ENCODE results near the gene SOAT2. TPM values are rescaled to one million over a fixed set of nuclear protein-coding genes. Genes with fewer than 3 reads are reported as not detected.

SOAT2 gene
- total RNA-seq, 1 donor from 2014 or later = not detected

DNA sequence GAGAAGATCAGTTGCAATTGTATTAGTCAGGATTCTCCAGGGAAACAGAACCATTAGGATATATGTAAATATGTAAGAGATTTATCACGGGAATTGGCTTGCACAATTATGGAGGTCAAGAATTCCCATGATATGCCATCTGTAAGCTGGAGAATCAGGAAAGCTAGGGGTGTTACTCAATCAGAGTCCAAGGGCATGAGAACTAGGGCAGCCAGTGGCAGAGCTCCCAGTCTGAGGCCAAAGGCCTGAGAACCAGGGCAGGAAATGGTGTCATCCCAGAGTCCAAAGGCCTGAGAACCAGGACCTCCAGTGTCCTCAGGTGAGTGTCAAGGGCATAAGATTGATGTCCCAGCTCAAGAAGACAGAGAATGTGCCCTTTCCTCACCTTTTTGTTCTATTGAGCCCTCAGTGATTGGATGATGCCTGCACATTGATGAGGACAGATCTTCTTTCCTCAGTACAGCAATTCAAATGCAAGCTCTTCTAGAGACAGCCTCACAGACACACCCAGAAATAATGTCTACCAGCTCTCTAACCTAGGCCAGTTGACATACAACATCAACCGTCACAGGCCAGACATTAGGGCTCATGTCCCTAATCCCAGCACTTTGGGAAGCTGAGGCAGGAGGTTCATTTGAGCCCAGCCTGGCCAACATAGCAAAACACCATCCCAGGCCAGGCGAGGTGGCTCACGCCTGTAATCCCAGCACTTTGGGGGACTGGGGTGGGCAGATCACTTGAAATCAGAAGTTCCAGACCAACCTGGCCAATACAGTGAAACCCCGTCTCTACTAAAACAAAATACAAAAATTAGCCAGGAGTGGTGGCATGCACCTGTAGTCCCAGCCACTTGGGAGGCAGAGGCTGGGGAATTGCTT, 42.3 kb downstream of the SOAT2 start:
- intact Hi-C loops (cut with micrococcal nuclease) = loop anchor here (5.0 kb wide), 1 partner anchor 33 kb away; no protein-coding TSS in a partner anchor
- Mint-ChIP-seq H3K27ac (no peak overlapping the region), H3K36me3 (ENCODE audit: low read depth) (no peaks in the 10 kb centered on the region), H3K4me1 (no peaks in the 10 kb centered on the region), H3K27me3 (peaks cover 7% of the 10 kb centered on the region), H3K9me3 (no peaks in the 10 kb centered on the region), H3K4me3 (no peak overlapping the region)
- DNase-seq = no peak
- ChIA-PET CTCF (no interaction called here), POLR2A (no interaction called here)
- ATAC-seq (ENCODE audit: low read depth) = no peak
- TF ChIP-seq, protein P1, sequence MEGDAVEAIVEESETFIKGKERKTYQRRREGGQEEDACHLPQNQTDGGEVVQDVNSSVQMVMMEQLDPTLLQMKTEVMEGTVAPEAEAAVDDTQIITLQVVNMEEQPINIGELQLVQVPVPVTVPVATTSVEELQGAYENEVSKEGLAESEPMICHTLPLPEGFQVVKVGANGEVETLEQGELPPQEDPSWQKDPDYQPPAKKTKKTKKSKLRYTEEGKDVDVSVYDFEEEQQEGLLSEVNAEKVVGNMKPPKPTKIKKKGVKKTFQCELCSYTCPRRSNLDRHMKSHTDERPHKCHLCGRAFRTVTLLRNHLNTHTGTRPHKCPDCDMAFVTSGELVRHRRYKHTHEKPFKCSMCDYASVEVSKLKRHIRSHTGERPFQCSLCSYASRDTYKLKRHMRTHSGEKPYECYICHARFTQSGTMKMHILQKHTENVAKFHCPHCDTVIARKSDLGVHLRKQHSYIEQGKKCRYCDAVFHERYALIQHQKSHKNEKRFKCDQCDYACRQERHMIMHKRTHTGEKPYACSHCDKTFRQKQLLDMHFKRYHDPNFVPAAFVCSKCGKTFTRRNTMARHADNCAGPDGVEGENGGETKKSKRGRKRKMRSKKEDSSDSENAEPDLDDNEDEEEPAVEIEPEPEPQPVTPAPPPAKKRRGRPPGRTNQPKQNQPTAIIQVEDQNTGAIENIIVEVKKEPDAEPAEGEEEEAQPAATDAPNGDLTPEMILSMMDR (IDR thresholded peaks at IDR 0.05) = no peak

DNA sequence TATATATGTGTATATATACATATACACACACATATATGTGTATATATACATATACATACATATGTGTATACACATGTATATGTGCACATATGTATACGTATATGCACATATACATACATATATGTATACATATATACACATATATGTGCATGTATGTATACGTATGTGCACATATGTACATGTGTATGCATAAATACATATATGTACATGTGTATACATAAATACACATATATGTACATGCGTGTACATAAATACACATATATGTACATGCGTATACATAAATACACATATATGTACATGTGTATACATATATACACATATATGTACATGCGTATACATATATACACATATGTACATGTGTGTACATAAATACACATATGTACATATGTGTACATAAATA, 43.9 kb downstream of the SOAT2 start:
- DNase-seq (no peak), ATAC-seq (ENCODE audit: low read depth) (no peak)
- TF ChIP-seq, protein P1 (IDR thresholded peaks at IDR 0.05) = no peak
- intact Hi-C loops (cut with micrococcal nuclease) = loop anchor here (5.0 kb wide), 1 partner anchor 35 kb away; no protein-coding TSS in a partner anchor
- Mint-ChIP-seq H3K36me3 (ENCODE audit: low read depth) (no peaks in the 10 kb centered on the region), H3K9me3 (no peaks in the 10 kb centered on the region), H3K4me1 (no peaks in the 10 kb centered on the region), H3K27ac (no peak overlapping the region), H3K4me3 (no peak overlapping the region), H3K27me3 (peaks cover 5% of the 10 kb centered on the region)
- POLR2A ChIA-PET = no interaction called here
- CTCF ChIA-PET = no interaction called here

DNA sequence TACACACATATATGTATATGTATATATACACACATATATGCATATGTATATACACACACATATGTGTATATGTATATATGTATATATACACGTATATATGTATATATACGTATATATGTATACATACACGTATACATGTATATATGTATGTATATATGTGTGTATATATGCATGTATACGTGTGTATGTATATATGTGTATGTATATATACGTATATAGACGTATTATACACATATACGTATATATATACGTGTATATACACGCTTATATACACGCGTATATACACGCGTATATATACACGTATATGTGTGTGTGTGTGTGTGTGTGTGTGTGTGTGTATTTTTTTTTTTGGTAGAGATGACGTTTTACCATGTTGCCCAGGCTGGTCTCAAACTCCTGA, 44.4 kb downstream of the SOAT2 start:
- TF ChIP-seq, protein P1 (IDR thresholded peaks at IDR 0.05) = no peak
- ChIA-PET CTCF (no interaction called here), POLR2A (no interaction called here)
- Mint-ChIP-seq H3K4me3 (no peak overlapping the region), H3K27ac (no peak overlapping the region), H3K4me1 (no peaks in the 10 kb centered on the region), H3K27me3 (peaks cover 5% of the 10 kb centered on the region), H3K9me3 (no peaks in the 10 kb centered on the region), H3K36me3 (ENCODE audit: low read depth) (no peaks in the 10 kb centered on the region)
- intact Hi-C loops (cut with micrococcal nuclease) = loop anchor here (5.0 kb wide), 1 partner anchor 35 kb away; no protein-coding TSS in a partner anchor
- ATAC-seq (ENCODE audit: low read depth) (no peak), DNase-seq (no peak)

DNA sequence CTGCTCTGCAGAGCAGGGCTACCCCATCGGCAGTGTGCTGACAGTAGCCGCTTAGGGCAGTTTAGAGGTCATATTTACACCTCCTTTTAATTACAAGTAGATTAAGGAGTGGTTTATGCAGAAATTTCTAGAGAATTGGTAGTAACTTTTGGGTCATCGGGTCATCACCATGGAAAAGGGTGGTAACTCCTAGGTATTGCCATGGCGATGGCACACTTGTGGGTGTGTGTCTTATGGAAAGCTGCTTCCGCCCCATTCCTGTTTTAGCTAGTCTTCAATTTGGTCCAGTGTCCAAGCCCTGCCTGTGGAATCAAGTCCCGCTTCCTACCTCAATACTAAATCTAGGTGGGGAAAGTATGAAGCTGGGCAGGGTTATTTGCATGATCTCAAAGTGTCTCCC, 47.8 kb downstream of the SOAT2 start:
- ChIA-PET CTCF (no interaction called here), POLR2A (interaction anchor here (0.7 kb wide), 1 partner anchor 135 kb away, joined by 3 read pairs; no protein-coding TSS in a partner anchor)
- Mint-ChIP-seq H3K27ac (no peak overlapping the region), H3K36me3 (ENCODE audit: low read depth) (no peaks in the 10 kb centered on the region), H3K9me3 (no peaks in the 10 kb centered on the region), H3K27me3 (peaks cover 3% of the 10 kb centered on the region), H3K4me1 (no peaks in the 10 kb centered on the region), H3K4me3 (no peak overlapping the region)
- DNase-seq (no peak), ATAC-seq (ENCODE audit: low read depth) (no peak)
- TF ChIP-seq, protein P1 (IDR thresholded peaks at IDR 0.05) = no peak
- intact Hi-C loops (cut with micrococcal nuclease) = no loop called here

DNA sequence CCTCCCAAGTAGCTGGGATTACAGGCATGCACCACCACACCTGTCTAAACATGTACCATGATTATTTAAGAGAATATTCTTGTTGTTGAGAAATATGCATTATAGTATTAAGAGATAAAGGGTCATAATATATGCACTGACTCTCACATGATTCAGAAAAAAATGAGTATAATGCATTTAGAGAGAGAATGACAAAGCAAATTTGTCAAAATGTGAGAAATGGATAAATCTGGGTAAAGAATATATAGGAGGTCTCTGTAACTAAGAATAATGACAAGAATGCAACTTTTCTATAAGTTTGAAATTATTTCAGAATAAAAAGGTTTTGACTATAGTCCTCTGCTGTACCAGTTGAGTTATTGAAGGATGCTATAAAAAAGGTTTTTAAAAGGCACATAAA, 49.1 kb downstream of the SOAT2 start:
- ChIA-PET CTCF (no interaction called here), POLR2A (interaction anchor here (0.7 kb wide), 1 partner anchor 28 kb away, joined by 3 read pairs; the partner anchor contains the start of genes CSAD and ZNF740)
- no peak overlapping the region for H3K27ac Mint-ChIP-seq
- ATAC-seq (ENCODE audit: low read depth) = no peak
- no peaks in the 10 kb centered on the region for H3K4me1 Mint-ChIP-seq
- no peaks in the 10 kb centered on the region for H3K36me3 Mint-ChIP-seq (ENCODE audit: low read depth)
- no peaks in the 10 kb centered on the region for H3K9me3 Mint-ChIP-seq
- TF ChIP-seq, protein P1 (IDR thresholded peaks at IDR 0.05) = no peak
- intact Hi-C loops (cut with micrococcal nuclease) = no loop called here
- H3K4me3 Mint-ChIP-seq = no peak overlapping the region
- DNase-seq = no peak
- peaks cover 3% of the 10 kb centered on the region for H3K27me3 Mint-ChIP-seq

Data from activated B cell treated with CpG ODN at 0.5 μM for 24 hours (primary cell).